ENCODE measurements around the gene OR52M1. TPM values are rescaled to one million over a fixed set of nuclear protein-coding genes. Genes with fewer than 3 reads are reported as not detected.

The OR52M1 gene
- total RNA-seq, 1 donor from 2014 or later: not detected

DNA sequence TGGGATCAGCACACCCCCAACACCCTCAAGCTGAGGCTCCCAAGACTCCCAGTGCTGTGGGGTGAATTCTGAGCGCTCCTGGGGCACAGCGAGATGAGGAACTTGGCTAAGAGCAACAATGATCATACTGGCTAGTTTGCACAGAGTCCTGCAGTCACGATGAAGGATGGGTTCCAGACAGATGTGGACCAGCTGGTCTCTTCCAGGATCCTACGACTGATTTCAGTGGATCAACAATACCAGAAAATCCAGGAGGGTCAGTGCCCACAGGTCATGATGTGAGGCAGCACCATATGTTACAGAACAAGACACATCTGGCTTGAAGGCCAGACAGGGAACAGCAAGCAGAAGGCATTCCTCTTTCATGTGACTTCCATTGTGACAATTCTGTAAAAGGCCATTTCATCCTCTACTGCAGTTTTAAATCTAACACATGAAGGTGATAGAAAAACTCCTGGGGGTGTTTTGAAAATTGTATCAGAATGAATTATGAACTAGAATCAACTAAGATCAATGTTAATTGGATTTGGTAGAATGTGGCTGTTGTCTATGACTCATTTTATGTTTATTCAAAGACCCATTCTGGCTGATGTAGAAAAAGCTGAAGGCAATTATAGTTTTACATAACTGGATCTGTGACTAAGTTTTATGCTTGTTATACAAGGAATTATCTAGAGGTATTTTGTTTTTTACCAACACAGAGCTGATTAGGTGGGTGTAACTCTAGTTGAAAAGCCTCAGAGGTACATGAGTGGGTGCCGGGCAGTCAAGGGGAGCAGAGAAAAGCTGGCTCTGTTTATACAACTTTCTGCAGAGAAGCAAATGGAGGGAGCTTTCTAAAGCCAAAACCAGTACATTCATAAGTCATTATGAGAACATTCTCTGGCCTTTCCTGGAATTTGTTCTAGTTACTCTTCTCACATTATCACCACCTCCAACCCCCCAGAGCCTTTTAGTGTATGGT, 33.4 kb upstream of the OR52M1 start:
- Histone ChIP-seq H3K4me3 (no peak overlapping the region), H3K27ac (no peak overlapping the region), H3K27me3 (no peaks in the 10 kb centered on the region), H3K4me1 (no peaks in the 10 kb centered on the region), H3K9me3 (no peaks in the 10 kb centered on the region), H3K36me3 (no peaks in the 10 kb centered on the region)
- TF ChIP-seq, protein P1, sequence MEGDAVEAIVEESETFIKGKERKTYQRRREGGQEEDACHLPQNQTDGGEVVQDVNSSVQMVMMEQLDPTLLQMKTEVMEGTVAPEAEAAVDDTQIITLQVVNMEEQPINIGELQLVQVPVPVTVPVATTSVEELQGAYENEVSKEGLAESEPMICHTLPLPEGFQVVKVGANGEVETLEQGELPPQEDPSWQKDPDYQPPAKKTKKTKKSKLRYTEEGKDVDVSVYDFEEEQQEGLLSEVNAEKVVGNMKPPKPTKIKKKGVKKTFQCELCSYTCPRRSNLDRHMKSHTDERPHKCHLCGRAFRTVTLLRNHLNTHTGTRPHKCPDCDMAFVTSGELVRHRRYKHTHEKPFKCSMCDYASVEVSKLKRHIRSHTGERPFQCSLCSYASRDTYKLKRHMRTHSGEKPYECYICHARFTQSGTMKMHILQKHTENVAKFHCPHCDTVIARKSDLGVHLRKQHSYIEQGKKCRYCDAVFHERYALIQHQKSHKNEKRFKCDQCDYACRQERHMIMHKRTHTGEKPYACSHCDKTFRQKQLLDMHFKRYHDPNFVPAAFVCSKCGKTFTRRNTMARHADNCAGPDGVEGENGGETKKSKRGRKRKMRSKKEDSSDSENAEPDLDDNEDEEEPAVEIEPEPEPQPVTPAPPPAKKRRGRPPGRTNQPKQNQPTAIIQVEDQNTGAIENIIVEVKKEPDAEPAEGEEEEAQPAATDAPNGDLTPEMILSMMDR (IDR thresholded peaks at IDR 0.05): no peak
- DNase-seq (ENCODE audit: low spot score in 2 of 2): no peak
- intact Hi-C loops (cut with DNase I): no loop called here

DNA sequence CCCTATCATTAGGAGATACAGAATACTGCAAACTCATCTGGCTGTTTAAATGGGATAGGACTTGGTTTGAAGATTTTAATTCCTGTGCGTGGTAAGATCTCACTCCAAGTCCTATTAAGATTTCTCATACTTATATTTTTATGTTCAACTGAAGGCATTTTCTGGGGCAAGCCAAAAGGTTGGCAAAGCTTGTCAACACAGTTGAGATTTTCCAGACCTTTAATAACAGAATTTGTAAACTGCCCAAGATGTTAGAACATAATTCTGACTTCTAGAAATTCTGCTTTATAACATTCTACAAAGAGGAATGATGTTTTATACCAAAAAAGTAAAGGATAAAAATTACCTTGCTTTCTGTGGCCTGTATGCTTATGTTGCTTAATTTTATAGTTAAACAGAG, 30.8 kb upstream of the OR52M1 start:
- Histone ChIP-seq H3K4me1 (no peaks in the 10 kb centered on the region), H3K27me3 (no peaks in the 10 kb centered on the region), H3K4me3 (no peak overlapping the region), H3K9me3 (no peaks in the 10 kb centered on the region), H3K27ac (no peak overlapping the region), H3K36me3 (no peaks in the 10 kb centered on the region)
- TF ChIP-seq, protein P1 (IDR thresholded peaks at IDR 0.05): no peak
- intact Hi-C loops (cut with DNase I): no loop called here
- DNase-seq (ENCODE audit: low spot score in 2 of 2): no peak

DNA sequence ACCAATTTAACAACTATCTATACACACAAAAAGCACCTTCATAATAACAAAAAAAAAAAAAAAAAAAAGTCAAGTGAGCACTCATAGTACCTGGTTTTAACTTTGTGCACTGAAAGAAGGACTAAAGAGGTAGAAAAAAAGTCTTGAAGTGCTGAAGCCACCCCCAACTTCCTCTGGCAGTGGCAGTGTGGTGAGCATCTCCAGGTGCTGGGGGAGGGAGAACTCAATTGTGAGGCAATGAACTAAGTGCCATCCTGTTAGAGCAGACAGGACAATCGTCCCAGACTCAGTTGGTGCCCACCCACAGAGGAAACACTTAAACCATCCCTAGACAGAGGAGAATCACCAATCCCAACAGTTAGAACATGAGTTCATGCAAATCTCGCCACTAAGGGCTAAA, 22.7 kb upstream of the OR52M1 start:
- TF ChIP-seq, protein P1 (IDR thresholded peaks at IDR 0.05): no peak
- no peaks in the 10 kb centered on the region for H3K36me3 ChIP-seq
- H3K4me3 ChIP-seq: no peak overlapping the region
- no peaks in the 10 kb centered on the region for H3K27me3 ChIP-seq
- no peak for DNase-seq (ENCODE audit: low spot score in 2 of 2)
- intact Hi-C loops (cut with DNase I): no loop called here
- H3K9me3 ChIP-seq: no peaks in the 10 kb centered on the region
- no peak overlapping the region for H3K27ac ChIP-seq
- no peaks in the 10 kb centered on the region for H3K4me1 ChIP-seq

DNA sequence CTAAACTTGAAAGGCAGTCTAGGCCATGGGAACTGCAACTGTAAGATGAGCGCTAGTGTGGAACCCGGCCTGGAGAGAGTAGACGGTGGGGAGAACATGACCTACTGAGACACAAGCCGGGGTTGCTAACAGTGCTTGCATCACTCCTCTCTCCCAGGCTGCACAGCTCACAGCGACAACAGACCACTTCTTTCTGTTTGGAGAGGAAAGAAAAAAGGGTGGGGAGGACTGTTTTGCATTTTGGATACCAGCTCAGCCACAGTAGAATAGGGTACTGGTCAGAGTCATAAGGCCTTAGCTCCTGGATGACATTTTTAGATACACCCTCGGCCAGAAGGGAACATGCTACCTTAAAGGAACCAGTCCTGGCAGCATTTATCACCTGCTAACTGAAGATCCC, 22.2 kb upstream of the OR52M1 start:
- H3K9me3 ChIP-seq: no peaks in the 10 kb centered on the region
- H3K27ac ChIP-seq: no peak overlapping the region
- DNase-seq (ENCODE audit: low spot score in 2 of 2): no peak
- intact Hi-C loops (cut with DNase I): no loop called here
- no peak overlapping the region for H3K4me3 ChIP-seq
- H3K36me3 ChIP-seq: no peaks in the 10 kb centered on the region
- H3K27me3 ChIP-seq: no peaks in the 10 kb centered on the region
- no peaks in the 10 kb centered on the region for H3K4me1 ChIP-seq
- TF ChIP-seq, protein P1 (IDR thresholded peaks at IDR 0.05): no peak

DNA sequence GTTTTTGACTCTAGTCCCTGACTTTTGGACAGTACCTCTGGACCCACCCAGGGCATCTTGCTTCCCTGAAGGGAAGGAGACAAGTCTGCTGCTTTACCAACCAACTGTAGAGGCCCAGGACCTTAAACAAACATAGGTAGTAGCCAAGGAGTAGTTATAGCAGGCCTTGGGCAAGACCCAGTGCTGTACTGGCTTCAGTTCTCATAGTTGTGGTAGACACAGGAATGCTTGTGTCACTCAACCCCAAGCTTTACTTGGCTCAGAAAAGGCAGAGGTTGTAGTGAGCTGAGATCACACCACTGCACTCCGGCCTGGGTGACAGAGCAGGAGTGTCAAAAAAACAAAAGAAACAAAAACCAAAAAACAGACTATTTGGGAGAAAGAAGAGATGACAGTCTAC, 21.3 kb upstream of the OR52M1 start:
- Histone ChIP-seq H3K27me3 (no peaks in the 10 kb centered on the region), H3K4me3 (no peak overlapping the region), H3K9me3 (no peaks in the 10 kb centered on the region), H3K4me1 (no peaks in the 10 kb centered on the region), H3K36me3 (no peaks in the 10 kb centered on the region), H3K27ac (no peak overlapping the region)
- TF ChIP-seq, protein P1 (IDR thresholded peaks at IDR 0.05): no peak
- no peak for DNase-seq (ENCODE audit: low spot score in 2 of 2)
- intact Hi-C loops (cut with DNase I): no loop called here

Measured in ascending aorta (tissue), 2 donors.